IMR-90 (cell line): ENCODE results near the gene AOPEP. TPM values are rescaled to one million over a fixed set of nuclear protein-coding genes. Genes with fewer than 3 reads are reported as not detected.

Source experiments
- ATAC-seq: fragments of 200-7000 bp; cut with Tn5 transposase; 2 replicates; pipeline ENCODE4 v1.9.1; 2020; ENCODE audit warnings: low read depth, mild to moderate bottlenecking, moderate library complexity
- BruUV-seq: library from RNA; stranded (reverse); fragments of 400-500 nt; replicated peaks from 2 replicates; lab custom pipeline; 2021; lab: Mats Ljungman, UMichigan
- CTCF ChIA-PET: fragments of 300-600 bp; formaldehyde crosslinking; extraction: SDS; loops from one replicate; lab custom pipeline; 2021; ENCODE audit warnings: antibody characterized with exemption; lab: Yijun Ruan, JAX
- POLR2A ChIA-PET: fragments of 300-600 bp; sonication (Branson Sonifier 250); formaldehyde crosslinking; loops from one replicate; lab custom pipeline; 2022; ENCODE audit warnings: antibody characterized with exemption; ENCODE audit not compliant: unreplicated experiment; lab: Charles Lee
- DNase-seq: peaks from one replicate; pipeline ENCODE4 v3.0.0; 2013
- H2AFZ ChIP-seq: replicated peaks from 2 replicates; pipeline ENCODE3; 2013; ENCODE audit warnings: low read length, mild to moderate bottlenecking; ENCODE audit not compliant: poor library complexity
- H2AK5ac ChIP-seq: 2 replicates; pipeline ENCODE4 v1.6.1; 2013; ENCODE audit warnings: low read depth, low read length, inconsistent platforms
- H2AK9ac ChIP-seq: replicated peaks from 2 replicates; pipeline ENCODE3; 2013; ENCODE audit warnings: mild to moderate bottlenecking, low read depth, low read length, moderate library complexity; ENCODE audit not compliant: poor library complexity
- H2BK120ac ChIP-seq: 2 replicates; pipeline ENCODE4 v1.6.1; 2013; ENCODE audit warnings: low read depth, low read length, inconsistent platforms
- H2BK15ac ChIP-seq: 3 replicates; pipeline ENCODE4 v1.6.1; 2013; ENCODE audit warnings: low read depth, low read length, inconsistent platforms
- H2BK20ac ChIP-seq: 2 replicates; pipeline ENCODE4 v1.6.1; 2013; ENCODE audit warnings: low read depth, mild to moderate bottlenecking, inconsistent platforms, low read length, moderate library complexity
- H2BK5ac ChIP-seq: 2 replicates; pipeline ENCODE4 v1.6.1; 2013; ENCODE audit warnings: mild to moderate bottlenecking, low read depth, low read length, inconsistent platforms; ENCODE audit not compliant: poor library complexity, severe bottlenecking
- H3K14ac ChIP-seq: replicated peaks from 2 replicates; pipeline ENCODE4 v1.6.1; 2013; ENCODE audit warnings: low read depth, low read length, inconsistent platforms
- H3K18ac ChIP-seq: 2 replicates; pipeline ENCODE4 v1.6.1; 2013; ENCODE audit warnings: low read depth, low read length, control low read depth
- H3K23ac ChIP-seq: 2 replicates; pipeline ENCODE4 v1.6.1; 2013; ENCODE audit warnings: low read depth, low read length, inconsistent platforms
- H3K27ac ChIP-seq: 2 replicates; pipeline ENCODE4 v1.5.1; 2013; ENCODE audit warnings: mild to moderate bottlenecking, control low read depth, low read length; ENCODE audit not compliant: insufficient read depth
- H3K27me3 ChIP-seq: 2 replicates; pipeline ENCODE4 v1.6.1; 2013; ENCODE audit warnings: low read length; ENCODE audit not compliant: control insufficient read depth, insufficient read depth
- H3K36me3 ChIP-seq: 2 replicates; pipeline ENCODE4 v1.6.1; 2013; ENCODE audit warnings: low read length, mixed read lengths; ENCODE audit not compliant: control insufficient read depth, insufficient read depth
- H3K4ac ChIP-seq: 2 replicates; pipeline ENCODE4 v1.6.1; 2013; ENCODE audit warnings: low read depth, low read length, inconsistent platforms
- H3K4me1 ChIP-seq: 2 replicates; pipeline ENCODE4 v1.6.1; 2013; ENCODE audit warnings: low read length, mixed read lengths; ENCODE audit not compliant: control insufficient read depth, insufficient read depth
- H3K4me2 ChIP-seq: 2 replicates; pipeline ENCODE4 v1.6.1; 2013; ENCODE audit warnings: low read depth, mild to moderate bottlenecking, control low read depth, low read length, moderate library complexity
- H3K4me3 ChIP-seq: 2 replicates; pipeline ENCODE4 v1.5.1; 2013; ENCODE audit warnings: low read depth, mild to moderate bottlenecking, control low read depth, low read length, moderate library complexity; ENCODE audit not compliant: insufficient read depth
- H3K56ac ChIP-seq: 2 replicates; pipeline ENCODE4 v1.6.1; 2013; ENCODE audit warnings: low read length, inconsistent platforms; ENCODE audit not compliant: insufficient read depth; ENCODE audit errors: extremely low read depth
- H3K79me1 ChIP-seq, 2 experiments: 2 replicates each; pipeline ENCODE4 v1.6.1; 2013; ENCODE audit warnings: low read length in 2 of 2, inconsistent platforms in 1 of 2, low read depth in 1 of 2
- H3K9ac ChIP-seq: 2 replicates; pipeline ENCODE4 v1.6.1; 2013; ENCODE audit warnings: low read depth, low read length, control low read depth
- H3K9me1 ChIP-seq: 2 replicates; pipeline ENCODE4 v1.6.1; 2013; ENCODE audit warnings: low read length, inconsistent platforms; ENCODE audit not compliant: insufficient read depth
- H3K9me3 ChIP-seq: 2 replicates; pipeline ENCODE4 v1.6.1; 2013; ENCODE audit warnings: low read length; ENCODE audit not compliant: control insufficient read depth, insufficient read depth
- H4K20me1 ChIP-seq: 2 replicates; pipeline ENCODE4 v1.6.1; 2013; ENCODE audit warnings: low read length, inconsistent platforms; ENCODE audit not compliant: insufficient read depth
- H4K5ac ChIP-seq: 2 replicates; pipeline ENCODE4 v1.6.1; 2013; ENCODE audit warnings: mild to moderate bottlenecking, low read depth, low read length, control low read depth
- H4K8ac ChIP-seq, 2 experiments: 2 replicates each; pipeline ENCODE4 v1.6.1; 2013; ENCODE audit warnings: low read depth in 2 of 2, low read length in 2 of 2, control low read depth in 1 of 2, inconsistent platforms in 1 of 2
- H4K91ac ChIP-seq: 2 replicates; pipeline ENCODE4 v1.6.1; 2013; ENCODE audit warnings: low read depth, low read length, inconsistent platforms; ENCODE audit not compliant: insufficient read depth
- BHLHE40 ChIP-seq: fragments of 150-350 bp; IDR thresholded peaks from 2 replicates; pipeline ENCODE4 v1.6.1; 2016; ENCODE audit warnings: mild to moderate bottlenecking, low read depth, low read length
- CEBPB ChIP-seq: IDR thresholded peaks from 2 replicates; pipeline ENCODE4 v1.6.1; 2012; ENCODE audit warnings: low read depth, low read length, improper control_type of control experiment
- CHD1 ChIP-seq: IDR thresholded peaks from 2 replicates; pipeline ENCODE4 v1.6.1; 2012; ENCODE audit warnings: low read depth, low read length, improper control_type of control experiment
- FOS ChIP-seq: fragments of 150-350 bp; IDR thresholded peaks from 2 replicates; pipeline ENCODE4 v1.6.1; 2016; ENCODE audit warnings: low read depth, low read length
- MAFK ChIP-seq: IDR thresholded peaks from 2 replicates; pipeline ENCODE4 v1.6.1; 2012; ENCODE audit warnings: low read depth, low read length, improper control_type of control experiment
- MAZ ChIP-seq: IDR thresholded peaks from 2 replicates; pipeline ENCODE4 v1.6.1; 2012; ENCODE audit warnings: low read depth, mild to moderate bottlenecking, low read length, improper control_type of control experiment, moderate library complexity, borderline replicate concordance
- MXI1 ChIP-seq: IDR thresholded peaks from 2 replicates; pipeline ENCODE4 v1.6.1; 2012; ENCODE audit warnings: low read depth, mild to moderate bottlenecking, low read length, moderate library complexity, borderline replicate concordance
- NFE2L2 ChIP-seq: fragments of 150-350 bp; IDR thresholded peaks from 2 replicates; pipeline ENCODE4 v1.6.1; 2016; ENCODE audit warnings: low read depth, mild to moderate bottlenecking, low read length
- POLR2A ChIP-seq: IDR thresholded peaks from 2 replicates; pipeline ENCODE4 v1.6.1; 2012; ENCODE audit warnings: mild to moderate bottlenecking, low read depth, low read length
- RAD21 ChIP-seq: IDR thresholded peaks from 2 replicates; pipeline ENCODE4 v1.6.1; 2012; ENCODE audit warnings: low read length, improper control_type of control experiment
- RCOR1 ChIP-seq: IDR thresholded peaks from 2 replicates; pipeline ENCODE4 v1.6.1; 2012; ENCODE audit warnings: mild to moderate bottlenecking, low read length, improper control_type of control experiment; ENCODE audit not compliant: insufficient replicate concordance
- RFX5 ChIP-seq: IDR thresholded peaks from 2 replicates; pipeline ENCODE4 v1.8.0; 2012; ENCODE audit warnings: low read depth, mild to moderate bottlenecking, low read length, moderate library complexity
- SMC3 ChIP-seq: fragments of 150-350 bp; IDR thresholded peaks from 2 replicates; pipeline ENCODE4 v1.6.1; 2016; ENCODE audit warnings: low read depth, mild to moderate bottlenecking, antibody characterized with exemption, low read length, moderate library complexity
- WGBS, 2 experiments: methylation state at CpG; one replicate each; pipeline versions ENCODE4 v1.1.5 to v1.1.7; 2013; ENCODE audit warnings: missing lambda C conversion rate in 2 of 2; ENCODE audit not compliant: insufficient read length in 1 of 2; ENCODE audit errors: extremely low coverage in 2 of 2; 5-methylcytosine and 5-hydroxymethylcytosine counted together
- dilution Hi-C: fragments of 300-500 bp; cut with HindIII; formaldehyde crosslinking; loops from one replicate; pipeline ENCODE4 v1.14.3; 2018; ENCODE audit warnings: low sequenced_read_pairs; ENCODE audit not compliant: unreplicated experiment
- in situ Hi-C: fragments of 300-500 bp; cut with MboI; formaldehyde crosslinking; loops from 3 replicates; pipeline ENCODE4 v1.14.3; 2019; ENCODE audit warnings: low sequenced_read_pairs, inconsistent platforms, mixed read lengths
- intact Hi-C: fragments of 100-400 bp; cut with micrococcal nuclease; formaldehyde crosslinking; loops from 2 replicates; pipeline ENCODE4 v1.10.0; 2022
- polyA plus RNA-seq, 3 experiments: library from polyadenylated mRNA; depleted of rRNA; stranded (reverse); fragments of >200 nt; gene quantifications; 2 replicates each; pipeline ENCODE4 v1.2.3, GENCODE V29; 2012; ENCODE audit warnings: low replicate concordance in 1 of 3
- total RNA-seq: library from RNA; depleted of rRNA; stranded (reverse); fragments of >200 nt; gene quantifications from 2 replicates; pipeline ENCODE4 v1.2.3, GENCODE V29; 2012
- TF ChIP-seq, protein P1 (sequence below): fragments of 150-350 bp; IDR thresholded peaks from 2 replicates; pipeline ENCODE4 v1.6.1; 2016; ENCODE audit warnings: low read depth, mild to moderate bottlenecking, low read length, moderate library complexity, borderline replicate concordance
- TF ChIP-seq, protein P2 (sequence below): conservative IDR thresholded peaks from 2 replicates; pipeline ENCODE4 v1.5.1; 2012; ENCODE audit warnings: mild to moderate bottlenecking, low read depth, low read length, improper control_type of control experiment
- TF ChIP-seq, protein P3 (sequence below): fragments of 150-350 bp; IDR thresholded peaks from 2 replicates; pipeline ENCODE4 v1.6.1; 2017; ENCODE audit warnings: mild to moderate bottlenecking, antibody characterized with exemption, low read length, low read depth

The AOPEP gene
- total and polyA plus RNA-seq, 2 of the 4 experiments (the other 2 are of a cell fraction), result 34.9 to 38.7 TPM

- Histone ChIP-seq H3K79me1 (peaks cover 7 to 17% of the 10 kb centered on the region in 2 experiments; a peak in 1 of 4 replicates), H3K4me2 (no peak overlapping the region), H2BK5ac (no peak overlapping the region), H3K4ac (no peak overlapping the region), H4K20me1 (no peaks in the 10 kb centered on the region), H3K14ac (no peak overlapping the region), H3K4me1 (peaks cover 10% of the 10 kb centered on the region), H4K91ac (no peak overlapping the region), H2BK120ac (no peak overlapping the region), H3K9ac (no peak overlapping the region), H3K9me3 (no peaks in the 10 kb centered on the region; the same call in 1 of the 2 replicates), H2AK9ac (no peak overlapping the region), H3K36me3 (no peaks in the 10 kb centered on the region), H4K8ac (no peak overlapping the region), H4K5ac (peak overlapping the region; percentile 63; the same call in 1 of the 2 replicates), H3K18ac (no peak overlapping the region), H3K9me1 (peaks cover 3% of the 10 kb centered on the region; the same call in 1 of the 2 replicates), H3K27ac (no peak overlapping the region), H2BK20ac (0 out of 2 replicates have a peak overlapping the region, but pooled peaks have one; percentile 20), H2AFZ (no peak overlapping the region), H2BK15ac (no peak overlapping the region), H3K27me3 (no peaks in the 10 kb centered on the region), H3K4me3 (no peak overlapping the region), H3K23ac (no peak overlapping the region), H2AK5ac (no peak overlapping the region), H3K56ac (no peak overlapping the region)
- ATAC-seq, result no peak
- BruUV-seq, result no TSS peak
- TF ChIP-seq, protein P1, sequence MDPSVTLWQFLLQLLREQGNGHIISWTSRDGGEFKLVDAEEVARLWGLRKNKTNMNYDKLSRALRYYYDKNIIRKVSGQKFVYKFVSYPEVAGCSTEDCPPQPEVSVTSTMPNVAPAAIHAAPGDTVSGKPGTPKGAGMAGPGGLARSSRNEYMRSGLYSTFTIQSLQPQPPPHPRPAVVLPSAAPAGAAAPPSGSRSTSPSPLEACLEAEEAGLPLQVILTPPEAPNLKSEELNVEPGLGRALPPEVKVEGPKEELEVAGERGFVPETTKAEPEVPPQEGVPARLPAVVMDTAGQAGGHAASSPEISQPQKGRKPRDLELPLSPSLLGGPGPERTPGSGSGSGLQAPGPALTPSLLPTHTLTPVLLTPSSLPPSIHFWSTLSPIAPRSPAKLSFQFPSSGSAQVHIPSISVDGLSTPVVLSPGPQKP, result no peak
- TF ChIP-seq MXI1, result no peak
- TF ChIP-seq MAZ, result no peak
- TF ChIP-seq MAFK, result no peak
- TF ChIP-seq CEBPB, result no peak
- TF ChIP-seq, protein P2, sequence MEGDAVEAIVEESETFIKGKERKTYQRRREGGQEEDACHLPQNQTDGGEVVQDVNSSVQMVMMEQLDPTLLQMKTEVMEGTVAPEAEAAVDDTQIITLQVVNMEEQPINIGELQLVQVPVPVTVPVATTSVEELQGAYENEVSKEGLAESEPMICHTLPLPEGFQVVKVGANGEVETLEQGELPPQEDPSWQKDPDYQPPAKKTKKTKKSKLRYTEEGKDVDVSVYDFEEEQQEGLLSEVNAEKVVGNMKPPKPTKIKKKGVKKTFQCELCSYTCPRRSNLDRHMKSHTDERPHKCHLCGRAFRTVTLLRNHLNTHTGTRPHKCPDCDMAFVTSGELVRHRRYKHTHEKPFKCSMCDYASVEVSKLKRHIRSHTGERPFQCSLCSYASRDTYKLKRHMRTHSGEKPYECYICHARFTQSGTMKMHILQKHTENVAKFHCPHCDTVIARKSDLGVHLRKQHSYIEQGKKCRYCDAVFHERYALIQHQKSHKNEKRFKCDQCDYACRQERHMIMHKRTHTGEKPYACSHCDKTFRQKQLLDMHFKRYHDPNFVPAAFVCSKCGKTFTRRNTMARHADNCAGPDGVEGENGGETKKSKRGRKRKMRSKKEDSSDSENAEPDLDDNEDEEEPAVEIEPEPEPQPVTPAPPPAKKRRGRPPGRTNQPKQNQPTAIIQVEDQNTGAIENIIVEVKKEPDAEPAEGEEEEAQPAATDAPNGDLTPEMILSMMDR, result no peak
- TF ChIP-seq BHLHE40, result no peak
- TF ChIP-seq SMC3, result no peak
- no peak for TF ChIP-seq RCOR1
- TF ChIP-seq POLR2A, result no peak
- TF ChIP-seq CHD1, result no peak
- no peak for TF ChIP-seq NFE2L2
- no peak for TF ChIP-seq RFX5
- no peak for TF ChIP-seq RAD21
- TF ChIP-seq, protein P3, sequence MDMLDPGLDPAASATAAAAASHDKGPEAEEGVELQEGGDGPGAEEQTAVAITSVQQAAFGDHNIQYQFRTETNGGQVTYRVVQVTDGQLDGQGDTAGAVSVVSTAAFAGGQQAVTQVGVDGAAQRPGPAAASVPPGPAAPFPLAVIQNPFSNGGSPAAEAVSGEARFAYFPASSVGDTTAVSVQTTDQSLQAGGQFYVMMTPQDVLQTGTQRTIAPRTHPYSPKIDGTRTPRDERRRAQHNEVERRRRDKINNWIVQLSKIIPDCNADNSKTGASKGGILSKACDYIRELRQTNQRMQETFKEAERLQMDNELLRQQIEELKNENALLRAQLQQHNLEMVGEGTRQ, result no peak
- TF ChIP-seq FOS, result no peak
- dilution Hi-C loops (no loop called here), intact Hi-C loops (no loop called here), in situ Hi-C loops (no loop called here)
- POLR2A ChIA-PET, result no interaction called here
- CTCF ChIA-PET, result no interaction called here
- DNase-seq, result no peak
- WGBS, 2 experiments, result 100% methylated on average over 1 of the region's 8 CpGs; no CpG with 5 or more reads in 1 of the 2 experiments
Observed at GRCh38 chr9:94888775-94889174, 162.3 kb downstream of the AOPEP start.
